Measurements from ENCODE around the gene ZBTB38.

ZBTB38 gene

GRCh38 chr3:141380987-141381386, 12.7 kb downstream of the ZBTB38 start:
- Mint-ChIP-seq H3K36me3 (no peaks in the 10 kb centered on the region), H3K4me3 (no peak overlapping the region), H3K9me3 (peaks cover 1% of the 10 kb centered on the region), H3K27me3 (peaks cover 3% of the 10 kb centered on the region), H3K4me1 (peaks cover 17% of the 10 kb centered on the region), H3K27ac (no peak overlapping the region)
- no peak for DNase-seq
- CTCF ChIA-PET = interaction anchor here (1.0 to 1.7 kb wide), 3 partner anchors 9 to 76 kb away, joined by 3 to 6 read pairs (median 3); no protein-coding TSS in a partner anchor

- no peak overlapping the region for H3K27ac Mint-ChIP-seq
- peaks cover 1% of the 10 kb centered on the region for H3K9me3 Mint-ChIP-seq
- H3K4me1 Mint-ChIP-seq = peaks cover 6% of the 10 kb centered on the region
- no peak for DNase-seq
- CTCF ChIA-PET = interaction anchor here (1.4 to 1.8 kb wide), 3 partner anchors 13 to 77 kb away, joined by 4 to 6 read pairs (median 4); no protein-coding TSS in a partner anchor
- H3K4me3 Mint-ChIP-seq = no peak overlapping the region
- peaks cover 6% of the 10 kb centered on the region for H3K27me3 Mint-ChIP-seq
- no peaks in the 10 kb centered on the region for H3K36me3 Mint-ChIP-seq
These were observed 14.3 kb downstream of the ZBTB38 start for GRCh38 chr3:141382571-141382970.

DNA sequence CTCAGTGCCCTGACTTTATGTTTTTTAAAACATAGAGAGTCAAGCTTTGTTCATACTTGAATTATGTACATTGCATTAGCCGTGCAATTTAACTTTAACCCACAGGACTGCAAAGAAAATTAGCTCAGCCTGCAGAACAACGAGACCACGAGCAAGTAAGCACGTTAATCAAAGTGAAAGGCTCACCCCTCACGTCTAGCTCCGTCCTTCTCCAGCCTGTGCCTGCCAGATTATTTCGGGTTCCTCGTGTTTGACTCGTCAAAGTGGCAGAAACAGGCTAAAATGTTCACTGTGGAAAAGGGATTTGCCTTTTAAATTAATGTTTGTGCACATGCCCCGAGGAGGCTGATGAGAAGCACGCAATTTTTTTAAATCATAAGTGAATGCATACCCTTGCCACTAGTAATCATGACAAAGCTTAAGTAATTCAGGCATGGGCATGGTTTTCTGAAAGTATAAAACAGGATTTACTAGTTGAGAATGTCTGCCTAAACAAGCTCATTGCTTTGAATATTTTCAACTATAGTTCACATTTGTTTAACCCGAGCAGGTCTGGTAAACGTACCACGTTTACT, 15.3 kb downstream of the ZBTB38 start:
- Mint-ChIP-seq H3K4me1 (peaks cover 6% of the 10 kb centered on the region), H3K27me3 (peaks cover 6% of the 10 kb centered on the region), H3K27ac (no peak overlapping the region), H3K36me3 (no peaks in the 10 kb centered on the region), H3K9me3 (no peaks in the 10 kb centered on the region), H3K4me3 (no peak overlapping the region)
- DNase-seq = no peak
- CTCF ChIA-PET = interaction anchor here (0.9 to 4.4 kb wide), 5 partner anchors 13 to 79 kb away, joined by 3 to 18 read pairs (median 3); no protein-coding TSS in a partner anchor

- no peak for DNase-seq
- Mint-ChIP-seq H3K27ac (no peak overlapping the region), H3K36me3 (no peaks in the 10 kb centered on the region), H3K27me3 (peaks cover 6% of the 10 kb centered on the region), H3K4me1 (peaks cover 6% of the 10 kb centered on the region), H3K4me3 (no peak overlapping the region), H3K9me3 (no peaks in the 10 kb centered on the region)
- CTCF ChIA-PET = interaction anchor here (0.9 to 4.4 kb wide), 5 partner anchors 11 to 68 kb away, joined by 3 to 18 read pairs (median 4); no protein-coding TSS in a partner anchor
These were observed 15.9 kb downstream of the ZBTB38 start for GRCh38 chr3:141384157-141384556.

DNA sequence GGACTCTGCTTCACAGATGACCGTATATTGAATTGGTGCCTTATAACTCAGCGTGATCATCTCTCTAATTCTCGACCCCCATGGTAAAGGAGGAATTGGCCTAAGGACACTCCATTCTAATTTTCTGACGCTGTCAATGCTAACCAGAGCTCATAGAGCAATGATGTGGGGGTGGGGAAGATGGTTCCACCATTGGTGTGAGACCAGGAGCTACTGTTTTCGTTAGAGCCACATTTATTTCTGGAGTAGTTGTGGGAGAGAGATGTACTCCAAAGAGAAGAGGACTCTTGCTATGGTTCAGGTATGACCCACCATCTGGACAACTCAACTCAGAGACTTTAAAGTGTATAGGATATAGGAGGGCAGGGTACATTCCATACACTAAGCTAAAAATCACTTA, 16.3 kb downstream of the ZBTB38 start:
- Mint-ChIP-seq H3K27ac (no peak overlapping the region), H3K27me3 (peaks cover 6% of the 10 kb centered on the region), H3K9me3 (no peaks in the 10 kb centered on the region), H3K4me3 (no peak overlapping the region), H3K36me3 (no peaks in the 10 kb centered on the region), H3K4me1 (peaks cover 6% of the 10 kb centered on the region)
- DNase-seq = no peak
- CTCF ChIA-PET = interaction anchor here (0.9 to 4.4 kb wide), 3 partner anchors 12 to 57 kb away, joined by 4 to 18 read pairs (median 9); no protein-coding TSS in a partner anchor

DNA sequence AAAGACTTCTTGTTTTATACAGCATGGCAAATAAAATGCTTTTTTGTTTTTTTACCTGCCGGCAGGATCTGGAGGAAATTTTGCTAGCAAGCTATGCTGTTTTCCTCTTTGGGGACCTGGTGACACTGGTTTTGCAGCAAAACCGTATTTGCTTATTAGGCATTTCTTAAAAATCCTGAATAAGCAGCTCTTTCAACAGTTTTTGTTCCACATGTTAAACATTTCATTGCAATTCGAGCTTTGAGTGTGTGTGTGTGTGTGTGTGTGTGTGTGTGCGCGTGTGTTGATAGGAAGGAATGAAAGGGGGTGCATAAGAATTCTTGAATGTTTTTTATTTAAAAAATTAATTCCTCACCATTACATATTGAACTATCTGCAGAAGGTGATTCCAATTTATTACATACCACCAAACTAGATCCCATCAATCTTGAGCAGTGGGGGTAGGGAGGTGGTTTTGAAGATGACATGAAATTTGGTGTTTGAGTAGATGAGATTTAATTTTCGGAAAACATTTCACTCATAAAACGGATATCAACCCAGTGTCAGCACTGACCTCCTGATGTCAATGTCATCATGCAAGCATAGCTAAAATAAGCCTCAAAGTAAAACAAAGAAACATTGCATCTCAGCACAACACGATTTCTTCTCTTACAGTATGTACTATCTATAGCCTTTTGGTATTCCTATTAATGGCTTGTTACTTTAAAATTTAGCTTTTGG, 17.3 kb downstream of the ZBTB38 start:
- Mint-ChIP-seq H3K36me3 (peaks cover 1% of the 10 kb centered on the region), H3K4me1 (peaks cover 9% of the 10 kb centered on the region), H3K27me3 (peaks cover 6% of the 10 kb centered on the region), H3K27ac (no peak overlapping the region), H3K4me3 (no peak overlapping the region), H3K9me3 (no peaks in the 10 kb centered on the region)
- no peak for DNase-seq
- CTCF ChIA-PET = interaction anchor here (1.1 to 4.4 kb wide), 6 partner anchors 13 to 56 kb away, joined by 3 to 18 read pairs (median 4); no protein-coding TSS in a partner anchor

DNA sequence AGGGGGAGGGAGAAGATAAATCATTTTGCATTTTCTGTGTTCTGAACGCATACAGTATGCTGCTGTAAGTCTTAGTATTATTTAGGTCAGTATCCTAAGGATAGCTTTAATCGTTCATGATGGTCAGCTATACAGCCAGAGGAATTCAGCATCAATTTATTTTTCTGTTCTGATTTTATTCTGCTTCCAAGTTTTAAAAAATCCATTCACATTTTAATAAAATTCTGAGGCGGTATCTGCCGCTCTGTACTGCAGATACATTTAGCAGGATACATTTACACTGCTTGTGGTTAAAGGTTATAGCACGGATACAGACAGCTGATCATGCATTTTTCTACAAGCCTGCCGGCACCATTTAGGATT, 17.8 kb downstream of the ZBTB38 start:
- Mint-ChIP-seq H3K27ac (no peak overlapping the region), H3K4me3 (no peak overlapping the region)
- CTCF ChIA-PET = interaction anchor here (1.1 to 4.4 kb wide), 6 partner anchors 13 to 56 kb away, joined by 3 to 18 read pairs (median 4); no protein-coding TSS in a partner anchor

GRCh38 chr3:141386611-141387111, 18.4 kb downstream of the ZBTB38 start:
- DNase-seq = no peak
- Mint-ChIP-seq H3K9me3 (no peaks in the 10 kb centered on the region), H3K27ac (no peak overlapping the region), H3K4me1 (peaks cover 10% of the 10 kb centered on the region), H3K36me3 (peaks cover 2% of the 10 kb centered on the region), H3K4me3 (no peak overlapping the region), H3K27me3 (peaks cover 6% of the 10 kb centered on the region)
- CTCF ChIA-PET = interaction anchor here (1.3 to 4.4 kb wide), 5 partner anchors 14 to 55 kb away, joined by 3 to 18 read pairs (median 4); no protein-coding TSS in a partner anchor

More for the DNA sequence above, 17.8 kb downstream of the ZBTB38 start:
- no peak for DNase-seq
- Mint-ChIP-seq H3K36me3 (peaks cover 2% of the 10 kb centered on the region), H3K9me3 (no peaks in the 10 kb centered on the region), H3K4me1 (peaks cover 10% of the 10 kb centered on the region), H3K27me3 (peaks cover 6% of the 10 kb centered on the region)

GRCh38 chr3:141387516-141387915, 19.2 kb downstream of the ZBTB38 start:
- Mint-ChIP-seq H3K27me3 (peaks cover 6% of the 10 kb centered on the region), H3K4me1 (peaks cover 10% of the 10 kb centered on the region), H3K27ac (no peak overlapping the region), H3K36me3 (peaks cover 2% of the 10 kb centered on the region), H3K9me3 (no peaks in the 10 kb centered on the region), H3K4me3 (no peak overlapping the region)
- CTCF ChIA-PET = interaction anchor here (1.0 to 4.4 kb wide), 2 partner anchors 27 to 38 kb away, joined by 3 to 18 read pairs; no protein-coding TSS in a partner anchor
- DNase-seq = no peak

DNA sequence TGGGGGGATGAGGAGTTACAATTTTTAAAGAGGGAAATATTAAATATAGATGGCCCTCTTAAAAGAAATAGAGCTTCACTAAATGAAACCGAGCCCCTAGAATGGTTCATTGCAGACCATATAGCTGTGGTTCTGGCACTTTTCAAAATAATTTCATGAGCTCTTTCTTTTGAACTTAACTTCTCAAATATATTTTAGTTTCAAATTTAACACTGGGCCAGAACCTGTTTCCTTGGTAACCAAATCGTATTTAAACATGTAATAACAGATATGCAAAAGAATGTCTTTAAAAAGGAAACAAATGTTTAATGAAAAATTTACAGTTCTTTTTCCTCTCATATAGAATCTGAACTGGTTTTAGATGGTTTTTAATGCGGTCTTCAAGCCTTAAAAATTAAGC, 20.1 kb downstream of the ZBTB38 start:
- Mint-ChIP-seq H3K27ac (peak overlapping the region; percentile 33), H3K36me3 (peaks cover 2% of the 10 kb centered on the region), H3K27me3 (peaks cover 6% of the 10 kb centered on the region), H3K4me1 (peaks cover 10% of the 10 kb centered on the region), H3K4me3 (no peak overlapping the region), H3K9me3 (no peaks in the 10 kb centered on the region)
- no peak for DNase-seq
- CTCF ChIA-PET = interaction anchor here (1.0 to 1.4 kb wide), 3 partner anchors 13 to 37 kb away, joined by 3 to 4 read pairs (median 4); no protein-coding TSS in a partner anchor

GRCh38 chr3:141388823-141389621, 20.7 kb downstream of the ZBTB38 start:
- H3K4me3 Mint-ChIP-seq = peak overlapping the region; percentile 7
- peaks cover 2% of the 10 kb centered on the region for H3K36me3 Mint-ChIP-seq
- no peak for DNase-seq
- H3K27ac Mint-ChIP-seq = peak overlapping the region; percentile 33
- no peaks in the 10 kb centered on the region for H3K9me3 Mint-ChIP-seq
- H3K27me3 Mint-ChIP-seq = peaks cover 6% of the 10 kb centered on the region
- CTCF ChIA-PET = interaction anchor here (1.0 to 1.4 kb wide), 3 partner anchors 9 to 28 kb away, joined by 3 to 4 read pairs (median 4); no protein-coding TSS in a partner anchor
- H3K4me1 Mint-ChIP-seq = peaks cover 10% of the 10 kb centered on the region

- Mint-ChIP-seq H3K27ac (no peak overlapping the region), H3K9me3 (no peaks in the 10 kb centered on the region), H3K4me1 (peaks cover 10% of the 10 kb centered on the region), H3K27me3 (peaks cover 10% of the 10 kb centered on the region), H3K36me3 (peaks cover 2% of the 10 kb centered on the region), H3K4me3 (no peak overlapping the region)
- DNase-seq = no peak
- CTCF ChIA-PET = interaction anchor here (1.2 kb wide), 1 partner anchor 9 kb away, joined by 3 read pairs; no protein-coding TSS in a partner anchor
These were observed 21.4 kb downstream of the ZBTB38 start for GRCh38 chr3:141389703-141390102.

DNA sequence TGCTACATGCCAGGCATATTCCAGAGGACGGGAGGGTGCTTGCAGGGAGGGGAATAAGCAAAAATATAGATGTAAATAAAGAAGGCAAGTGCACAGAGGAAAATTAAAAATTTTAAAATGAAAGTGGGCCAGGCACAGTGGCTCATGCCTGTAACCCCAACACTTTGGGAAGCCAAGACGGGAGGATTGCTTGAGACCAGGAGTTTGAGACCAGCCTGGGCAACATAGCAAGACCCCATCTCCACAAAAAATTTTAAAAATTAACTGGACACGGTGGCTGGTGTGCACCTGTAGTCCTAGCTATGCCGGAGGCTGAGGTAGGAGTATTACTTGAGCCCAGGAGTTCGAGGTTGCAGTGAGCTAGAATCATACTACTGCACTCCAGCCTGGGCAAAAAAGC, 22.4 kb downstream of the ZBTB38 start:
- CTCF ChIA-PET = interaction anchor here (0.6 to 1.3 kb wide), 3 partner anchors 10 to 80 kb away, joined by 3 to 4 read pairs (median 3); no protein-coding TSS in a partner anchor
- Mint-ChIP-seq H3K4me3 (no peak overlapping the region), H3K36me3 (peaks cover 2% of the 10 kb centered on the region), H3K27ac (no peak overlapping the region), H3K4me1 (peaks cover 10% of the 10 kb centered on the region), H3K9me3 (no peaks in the 10 kb centered on the region), H3K27me3 (peaks cover 8% of the 10 kb centered on the region)
- no peak for DNase-seq

Data from activated naive CD4-positive, alpha-beta T cell treated with anti-CD3 and anti-CD28 coated beads, Interleukin-2, amount 10 ng/mL, durations not matched to agents 7 days and 5 days (primary cell).